Mesothelial cell of epicardium (in vitro differentiated cells): ENCODE data around the gene IFNK. TPM values are rescaled to one million over a fixed set of nuclear protein-coding genes. Genes with fewer than 3 reads are reported as not detected.

Experiments
- DNase-seq, 2 experiments: peaks; one replicate each; pipeline ENCODE4 v3.0.0; 2021; ENCODE audit warnings: low spot score in 2 of 2; ENCODE audit not compliant: unreplicated experiment in 2 of 2
- H3K27ac Mint-ChIP-seq: 2 replicates; pipeline ENCODE4 v1.8.0; 2021; ENCODE audit warnings: mixed read lengths
- H3K27me3 Mint-ChIP-seq: 2 replicates; pipeline ENCODE4 v1.8.0; 2021; ENCODE audit warnings: low read depth, mixed read lengths
- H3K36me3 Mint-ChIP-seq: 2 replicates; pipeline ENCODE4 v1.8.0; 2021; ENCODE audit warnings: mixed read lengths
- H3K4me1 Mint-ChIP-seq: 2 replicates; pipeline ENCODE4 v1.8.0; 2021; ENCODE audit warnings: mixed read lengths
- H3K4me3 Mint-ChIP-seq: 2 replicates; pipeline ENCODE4 v1.8.0; 2021; ENCODE audit warnings: mild to moderate bottlenecking, moderate library complexity, mixed read lengths
- H3K9me3 Mint-ChIP-seq: 2 replicates; pipeline ENCODE4 v1.8.0; 2021; ENCODE audit warnings: mixed read lengths
- total RNA-seq: library from RNA; stranded (reverse); gene quantifications from 3 replicates; pipeline ENCODE4 v1.2.1, GENCODE V29; 2021
- TF ChIP-seq, protein P1 (sequence below): fragments of 200-600 bp; sonication (generic); IDR thresholded peaks from one replicate; pipeline ENCODE4 v1.5.0; 2021; ENCODE audit warnings: antibody characterized with exemption; ENCODE audit not compliant: unreplicated experiment

The IFNK gene
- total RNA-seq, 1 donor from 2014 or later: not detected

DNA sequence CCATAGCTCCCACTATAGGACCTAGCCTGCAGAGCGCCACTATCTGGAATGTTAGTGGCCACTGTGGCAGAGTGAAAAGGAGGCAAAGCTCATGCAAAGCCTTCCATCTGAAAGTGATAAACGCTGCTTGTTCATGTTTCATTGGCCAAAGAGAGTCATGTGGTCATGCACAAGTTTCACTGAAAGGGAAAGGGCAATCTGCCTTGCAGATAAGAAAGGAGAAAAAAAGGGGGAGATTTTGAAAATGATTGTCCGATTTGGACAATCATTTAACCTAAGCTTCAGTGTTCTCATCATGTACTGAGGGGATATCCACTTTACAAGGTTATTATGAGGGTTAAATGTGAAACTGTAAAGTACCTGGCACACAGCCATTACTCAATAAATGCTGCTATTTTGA is 14.6 kb downstream of the IFNK start:
- TF ChIP-seq, protein P1, sequence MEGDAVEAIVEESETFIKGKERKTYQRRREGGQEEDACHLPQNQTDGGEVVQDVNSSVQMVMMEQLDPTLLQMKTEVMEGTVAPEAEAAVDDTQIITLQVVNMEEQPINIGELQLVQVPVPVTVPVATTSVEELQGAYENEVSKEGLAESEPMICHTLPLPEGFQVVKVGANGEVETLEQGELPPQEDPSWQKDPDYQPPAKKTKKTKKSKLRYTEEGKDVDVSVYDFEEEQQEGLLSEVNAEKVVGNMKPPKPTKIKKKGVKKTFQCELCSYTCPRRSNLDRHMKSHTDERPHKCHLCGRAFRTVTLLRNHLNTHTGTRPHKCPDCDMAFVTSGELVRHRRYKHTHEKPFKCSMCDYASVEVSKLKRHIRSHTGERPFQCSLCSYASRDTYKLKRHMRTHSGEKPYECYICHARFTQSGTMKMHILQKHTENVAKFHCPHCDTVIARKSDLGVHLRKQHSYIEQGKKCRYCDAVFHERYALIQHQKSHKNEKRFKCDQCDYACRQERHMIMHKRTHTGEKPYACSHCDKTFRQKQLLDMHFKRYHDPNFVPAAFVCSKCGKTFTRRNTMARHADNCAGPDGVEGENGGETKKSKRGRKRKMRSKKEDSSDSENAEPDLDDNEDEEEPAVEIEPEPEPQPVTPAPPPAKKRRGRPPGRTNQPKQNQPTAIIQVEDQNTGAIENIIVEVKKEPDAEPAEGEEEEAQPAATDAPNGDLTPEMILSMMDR: no peak

DNA sequence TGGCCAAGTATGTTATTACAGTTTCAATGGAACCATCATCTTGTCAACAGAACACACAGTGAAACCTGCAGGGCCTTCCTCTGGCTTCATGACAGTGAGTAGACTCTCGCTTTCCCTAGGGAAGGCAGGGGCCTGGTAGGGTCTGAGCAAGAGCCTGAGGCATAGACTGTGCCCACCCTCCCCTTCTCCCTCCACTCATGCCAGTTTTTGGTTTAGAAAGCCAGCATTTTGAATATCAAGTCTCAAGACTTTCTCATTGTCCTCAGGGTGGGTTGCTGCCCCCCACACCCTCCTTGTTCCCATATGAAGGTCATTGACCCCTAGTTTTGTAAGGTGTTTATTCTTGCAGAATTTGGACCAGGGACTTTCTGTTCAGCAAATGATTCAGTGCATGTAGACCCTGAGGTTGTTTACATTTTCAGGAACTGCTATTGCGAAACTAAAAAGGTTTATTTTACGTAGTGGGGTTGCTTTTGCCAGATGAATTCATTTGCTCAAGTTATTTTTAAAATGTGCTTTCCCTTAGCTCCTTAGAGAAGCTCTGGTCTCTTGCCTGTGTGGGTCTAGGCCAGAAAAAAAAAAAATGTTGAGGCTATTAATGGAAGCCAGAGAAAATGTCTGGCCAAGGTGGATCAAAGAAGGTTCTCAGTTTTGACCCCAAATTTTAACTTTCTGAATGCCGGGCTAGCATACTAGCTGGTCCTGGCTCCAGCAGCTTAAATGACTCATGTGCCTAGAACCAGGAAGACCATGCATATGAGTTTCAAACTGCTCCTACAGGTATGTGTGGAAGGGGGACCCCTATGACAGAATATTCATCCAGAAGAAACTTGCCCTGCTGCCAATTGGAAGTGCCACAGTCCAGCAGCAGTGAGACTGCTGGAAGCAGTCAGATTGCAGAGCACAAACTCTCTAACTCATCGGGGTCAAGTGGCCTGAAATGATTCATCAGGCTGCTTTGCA is 15.7 kb downstream of the IFNK start:
- Mint-ChIP-seq H3K27me3 (no peaks in the 10 kb centered on the region), H3K9me3 (no peaks in the 10 kb centered on the region), H3K36me3 (peaks cover 11% of the 10 kb centered on the region), H3K4me1 (peaks cover 36% of the 10 kb centered on the region), H3K4me3 (no peak overlapping the region), H3K27ac (peak overlapping the region; percentile 14)
- TF ChIP-seq, protein P1: no peak
- no peak for DNase-seq

More for the DNA sequence above, 14.6 kb downstream of the IFNK start:
- H3K9me3 Mint-ChIP-seq: no peaks in the 10 kb centered on the region
- no peak overlapping the region for H3K4me3 Mint-ChIP-seq
- H3K27ac Mint-ChIP-seq: peak overlapping the region; percentile 7
- H3K36me3 Mint-ChIP-seq: peaks cover 6% of the 10 kb centered on the region
- H3K27me3 Mint-ChIP-seq: no peaks in the 10 kb centered on the region
- peaks cover 44% of the 10 kb centered on the region for H3K4me1 Mint-ChIP-seq
- no peak for DNase-seq

DNA sequence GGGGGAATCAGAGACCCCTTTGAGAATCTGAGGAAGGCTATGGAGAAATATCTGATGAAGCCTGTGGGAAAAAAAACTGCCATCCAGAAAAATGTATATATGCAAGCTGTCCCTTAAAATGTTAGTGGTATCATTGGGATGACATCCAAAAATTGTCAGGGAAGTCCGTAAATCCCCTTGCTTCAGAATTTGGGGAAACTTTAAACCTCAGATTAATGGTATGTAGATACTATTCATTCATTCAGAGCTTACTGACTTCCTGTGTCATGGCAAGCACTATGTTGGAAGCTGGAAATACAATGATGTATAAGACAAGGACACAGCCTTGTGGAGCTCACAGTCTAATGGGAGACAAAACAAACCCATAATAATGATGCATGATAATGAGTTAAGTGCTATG is 16.4 kb downstream of the IFNK start:
- Mint-ChIP-seq H3K36me3 (peaks cover 12% of the 10 kb centered on the region), H3K9me3 (no peaks in the 10 kb centered on the region), H3K4me3 (no peak overlapping the region), H3K4me1 (peaks cover 36% of the 10 kb centered on the region), H3K27me3 (no peaks in the 10 kb centered on the region), H3K27ac (no peak overlapping the region)
- no peak for DNase-seq
- TF ChIP-seq, protein P1: no peak

DNA sequence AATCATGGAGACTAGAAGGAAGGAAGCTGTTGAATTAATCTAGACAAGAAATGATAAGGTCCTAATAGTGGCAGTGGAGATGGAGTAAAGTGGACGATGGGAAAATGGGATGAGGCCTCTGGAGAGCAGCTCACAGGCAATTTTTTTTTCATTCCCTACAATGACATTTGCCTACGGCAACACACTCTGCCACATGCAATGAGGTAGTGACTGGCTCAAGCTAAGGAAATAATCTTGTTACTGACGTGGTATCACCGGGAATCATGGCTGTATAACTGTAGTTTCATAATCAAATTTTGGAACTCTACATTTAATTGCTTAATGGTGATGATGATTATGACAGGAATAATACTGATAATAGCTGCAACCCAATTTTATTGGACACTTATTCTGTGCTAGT is 17.6 kb downstream of the IFNK start:
- no peak for DNase-seq
- H3K27ac Mint-ChIP-seq: no peak overlapping the region
- H3K9me3 Mint-ChIP-seq: no peaks in the 10 kb centered on the region
- H3K4me1 Mint-ChIP-seq: peaks cover 29% of the 10 kb centered on the region
- no peak overlapping the region for H3K4me3 Mint-ChIP-seq
- H3K36me3 Mint-ChIP-seq: peaks cover 13% of the 10 kb centered on the region
- TF ChIP-seq, protein P1: no peak
- H3K27me3 Mint-ChIP-seq: no peaks in the 10 kb centered on the region

DNA sequence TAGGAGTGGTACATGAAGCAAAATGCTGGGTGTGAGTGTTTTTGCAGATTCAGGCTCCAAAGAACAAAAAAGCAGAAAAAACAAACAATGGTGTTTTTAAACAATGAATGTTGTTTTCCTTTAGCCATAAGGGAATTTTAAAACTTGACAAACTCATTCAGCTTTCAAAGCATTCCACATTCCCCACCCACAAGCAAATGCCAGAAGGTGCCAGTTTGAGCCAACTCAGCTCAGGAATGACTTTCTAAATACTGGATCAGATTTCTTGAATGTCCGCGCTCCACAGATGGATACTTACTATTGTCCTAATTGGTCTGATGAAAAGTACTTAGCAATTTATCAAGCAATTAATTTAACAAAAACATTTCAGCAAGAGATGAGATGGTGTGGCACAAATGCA is 18.4 kb downstream of the IFNK start:
- Mint-ChIP-seq H3K27me3 (no peaks in the 10 kb centered on the region), H3K9me3 (no peaks in the 10 kb centered on the region), H3K4me1 (peaks cover 21% of the 10 kb centered on the region), H3K36me3 (peaks cover 13% of the 10 kb centered on the region), H3K27ac (no peak overlapping the region), H3K4me3 (no peak overlapping the region)
- TF ChIP-seq, protein P1: no peak
- DNase-seq: no peak
